GM04503 (cell line): Measurements from ENCODE around the gene ABHD16B.
"Not testable (repeated sequence)": the region's sequence is repeated elsewhere in the genome, so short reads cannot be mapped to it uniquely, and the experiment has no call there.

Experiments used
- DNase-seq: peaks from one replicate; pipeline ENCODE4 v3.0.0-alpha.2; 2012; ENCODE audit warnings: low read depth

The ABHD16B gene

GRCh38 chr20:63878899-63879663 lies 17.8 kb downstream of the ABHD16B start:
- no peak for DNase-seq

GRCh38 chr20:63880901-63881300 lies 19.6 kb downstream of the ABHD16B start:
- not testable (repeated sequence) for DNase-seq

- DNase-seq = no peak
Measured at GRCh38 chr20:63881451-63882226, 20.3 kb downstream of the ABHD16B start.

- no peak for DNase-seq
Measured at GRCh38 chr20:63882257-63883200, 21.2 kb downstream of the ABHD16B start.

GRCh38 chr20:63883201-63883593 lies 21.9 kb downstream of the ABHD16B start:
- no peak for DNase-seq

GRCh38 chr20:63884506-63885263 lies 23.4 kb downstream of the ABHD16B start:
- DNase-seq = no peak

GRCh38 chr20:63885264-63886053 lies 24.2 kb downstream of the ABHD16B start:
- DNase-seq = no peak

- DNase-seq = no peak
Measured at GRCh38 chr20:63886054-63886419, 24.7 kb downstream of the ABHD16B start.

GRCh38 chr20:63886921-63887320 lies 25.6 kb downstream of the ABHD16B start:
- DNase-seq = no peak

GRCh38 chr20:63889241-63890200 lies 28.2 kb downstream of the ABHD16B start:
- DNase-seq = no peak

GRCh38 chr20:63890201-63890576 lies 28.9 kb downstream of the ABHD16B start:
- no peak for DNase-seq

- no peak for DNase-seq
Measured at GRCh38 chr20:63890616-63891015, 29.3 kb downstream of the ABHD16B start.

GRCh38 chr20:63891061-63892002 lies 30.0 kb downstream of the ABHD16B start:
- no peak for DNase-seq

GRCh38 chr20:63892402-63892801 lies 31.1 kb downstream of the ABHD16B start:
- DNase-seq = no peak

GRCh38 chr20:63893999-63894357 lies 32.7 kb downstream of the ABHD16B start:
- DNase-seq = no peak

GRCh38 chr20:63894358-63895201 lies 33.3 kb downstream of the ABHD16B start, which contains the start of gene DNAJC5:
DNAJC5 (plus strand) TSS chr20:63895126; CDS start chr20:63928346, 33,220 bp downstream.
- DNase-seq = peak; percentile 38

GRCh38 chr20:63895202-63895951 lies 34.1 kb downstream of the ABHD16B start:
- DNase-seq = no peak
